Measurements from ENCODE around the gene CCDC33.

CCDC33 gene

GRCh38 chr15:74369084-74369745 is 133.1 kb downstream of the CCDC33 start:
- DNase-seq, result no peak

- no peak for DNase-seq
These were observed 133.6 kb downstream of the CCDC33 start for GRCh38 chr15:74369756-74370155.

- DNase-seq, result no peak
These were observed 134.3 kb downstream of the CCDC33 start for GRCh38 chr15:74370471-74370870.

- no peak for DNase-seq
These were observed 137.0 kb downstream of the CCDC33 start for GRCh38 chr15:74373056-74373650.

DNA sequence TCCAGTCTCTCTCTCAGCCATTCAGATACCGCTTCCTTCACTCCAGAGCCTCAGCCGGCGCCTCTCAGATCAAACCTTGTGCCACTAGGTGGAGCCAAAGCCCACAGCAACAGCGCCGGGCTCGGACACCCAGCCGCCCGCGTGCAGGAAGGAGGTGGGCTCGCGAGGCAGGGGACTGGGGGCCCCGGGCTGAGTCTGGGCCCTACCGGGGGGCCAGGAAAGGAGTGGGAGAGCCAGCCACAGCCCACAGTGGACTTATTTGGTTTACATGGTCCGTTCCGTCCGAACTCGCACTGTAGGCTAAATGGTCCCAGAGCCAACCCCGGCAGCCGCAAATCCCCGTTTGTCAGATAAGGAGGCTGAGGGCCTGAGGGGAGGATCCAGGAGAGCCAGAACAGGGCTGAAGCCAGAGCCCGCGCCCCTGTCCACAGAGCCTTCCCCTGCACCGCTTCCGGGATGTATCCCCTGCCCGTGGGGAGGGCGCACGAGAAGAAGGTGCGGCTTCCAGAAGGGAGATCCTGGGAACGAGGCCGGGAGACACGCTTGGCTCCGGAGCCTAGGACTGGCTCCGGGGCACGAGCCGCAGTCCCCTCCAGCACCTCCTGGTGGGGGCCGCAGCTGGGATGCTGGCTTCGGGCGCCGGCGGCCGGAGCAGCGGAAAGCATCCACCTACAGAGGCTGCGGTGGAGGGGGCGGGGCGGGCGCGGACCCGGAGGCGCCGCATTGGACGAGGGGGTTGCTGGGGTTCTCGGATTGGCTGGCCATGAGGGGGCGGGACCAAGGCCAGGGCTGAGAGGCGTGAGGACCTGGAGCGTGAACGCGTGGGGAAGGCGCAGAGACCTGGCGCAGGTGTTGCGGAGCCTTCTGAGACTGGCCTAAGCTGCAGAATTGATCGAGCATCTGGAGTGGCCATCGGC is 137.9 kb downstream of the CCDC33 start:
- DNase-seq, result peak; percentile 72

GRCh38 chr15:74374648-74375302 is 138.6 kb downstream of the CCDC33 start:
- no peak for DNase-seq

- peak; percentile 30 for DNase-seq
These were observed 139.2 kb downstream of the CCDC33 start for GRCh38 chr15:74375303-74375693.

GRCh38 chr15:74376226-74376625 is 140.1 kb downstream of the CCDC33 start:
- DNase-seq, result no peak

DNA sequence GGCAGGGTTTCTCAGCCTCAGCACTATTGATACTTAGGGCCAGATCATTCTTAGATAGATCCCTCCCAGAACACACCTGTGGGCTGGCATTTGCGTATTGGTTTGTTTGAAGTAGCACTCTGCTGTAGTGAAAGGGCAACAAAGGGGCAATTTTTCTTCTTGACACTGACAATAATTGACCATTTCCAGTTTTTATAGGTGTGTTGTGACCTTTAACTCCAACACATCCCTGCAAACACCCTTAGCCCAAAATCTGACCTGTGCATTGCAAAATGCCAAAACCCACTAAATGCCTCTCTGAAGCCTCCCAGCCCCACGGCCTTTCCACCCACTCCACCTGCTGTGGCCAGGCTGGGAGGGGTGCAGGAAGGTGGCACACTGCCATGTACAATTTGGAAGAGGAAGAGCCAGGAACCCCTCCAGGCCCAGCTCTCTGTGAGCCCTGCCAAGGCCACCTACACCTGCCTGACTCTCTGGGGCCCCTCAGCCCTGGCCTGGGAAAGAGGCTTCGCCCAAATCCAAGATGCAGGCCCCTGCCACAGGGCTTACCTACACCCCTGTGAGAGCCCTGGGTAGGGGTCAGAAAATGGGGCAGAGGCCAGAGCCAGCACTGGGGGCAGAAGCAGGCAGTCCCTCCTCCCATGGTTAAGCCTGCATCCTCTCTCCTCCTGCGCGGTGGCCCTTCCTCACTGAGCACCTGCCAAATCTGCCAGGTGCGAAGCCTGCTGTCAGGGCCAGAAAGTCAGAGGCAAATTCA is 140.9 kb downstream of the CCDC33 start:
- no peak for DNase-seq

DNA sequence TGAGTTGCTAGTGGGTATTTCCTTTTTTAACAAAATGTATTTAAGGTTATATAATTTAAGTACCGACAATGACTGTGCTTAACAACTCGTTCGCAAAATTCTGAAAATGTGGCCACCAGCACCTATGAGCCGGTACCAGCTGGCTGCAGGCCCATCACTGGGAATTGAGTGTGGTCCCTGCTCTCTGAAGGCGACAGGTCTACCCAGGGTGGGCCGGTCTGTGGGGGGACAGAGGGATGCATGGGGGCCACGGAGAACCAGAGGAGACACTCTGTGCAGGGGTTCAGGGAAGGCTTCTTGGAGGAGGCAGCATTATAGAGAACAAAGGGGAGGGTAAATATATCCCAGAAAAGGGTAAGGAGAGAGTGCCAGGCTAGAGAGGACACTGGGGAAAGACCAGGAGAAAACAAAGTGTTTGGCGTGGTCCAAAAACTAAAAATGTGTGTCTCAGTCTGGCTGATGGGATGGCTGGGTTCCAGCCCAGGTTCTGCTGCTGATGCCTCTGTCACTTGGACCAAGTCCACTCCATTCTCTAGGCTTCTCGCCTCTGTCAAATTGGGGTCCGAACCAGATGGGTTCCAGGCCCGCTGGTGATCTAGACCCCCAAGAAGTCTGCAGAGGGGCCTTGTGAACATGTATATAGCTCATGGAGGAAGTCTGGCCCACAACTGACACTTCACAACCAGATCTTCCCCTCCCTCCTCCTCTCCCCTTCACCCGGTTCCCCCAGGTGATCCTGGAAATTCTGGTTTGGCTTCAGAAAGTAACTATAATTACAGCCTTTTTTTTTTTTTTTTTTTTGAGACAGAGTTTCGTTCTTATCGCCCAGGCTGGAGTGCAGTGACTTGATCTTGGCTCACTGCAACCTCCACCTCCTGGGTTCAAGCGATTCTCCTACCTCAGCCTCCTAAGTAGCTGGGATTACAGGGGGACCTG is 142.0 kb downstream of the CCDC33 start:
- no peak for DNase-seq

DNA sequence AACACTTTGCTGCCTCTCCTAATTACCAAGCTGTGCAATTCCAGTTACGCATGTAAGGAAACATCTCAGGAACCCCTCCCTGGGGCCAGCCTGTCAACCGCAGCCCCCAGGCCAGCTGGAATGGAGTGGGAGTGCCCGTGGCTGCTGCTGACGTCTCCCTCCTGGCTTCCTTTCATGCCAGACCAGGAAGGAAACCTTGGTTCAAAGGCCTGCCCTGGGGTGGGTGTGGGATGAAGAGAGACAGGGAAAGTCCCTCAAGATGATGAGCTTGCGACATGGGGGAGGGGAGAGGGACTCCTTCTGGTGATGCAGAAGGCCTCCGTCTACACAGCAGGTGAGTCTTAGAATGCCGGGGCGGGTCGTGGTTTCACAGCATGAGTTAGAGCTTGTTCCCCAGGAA is 142.7 kb downstream of the CCDC33 start:
- DNase-seq, result no peak

- no peak for DNase-seq
These were observed 144.4 kb downstream of the CCDC33 start for GRCh38 chr15:74380361-74381189.

GRCh38 chr15:74381190-74381453 is 145.0 kb downstream of the CCDC33 start:
- no peak for DNase-seq

DNA sequence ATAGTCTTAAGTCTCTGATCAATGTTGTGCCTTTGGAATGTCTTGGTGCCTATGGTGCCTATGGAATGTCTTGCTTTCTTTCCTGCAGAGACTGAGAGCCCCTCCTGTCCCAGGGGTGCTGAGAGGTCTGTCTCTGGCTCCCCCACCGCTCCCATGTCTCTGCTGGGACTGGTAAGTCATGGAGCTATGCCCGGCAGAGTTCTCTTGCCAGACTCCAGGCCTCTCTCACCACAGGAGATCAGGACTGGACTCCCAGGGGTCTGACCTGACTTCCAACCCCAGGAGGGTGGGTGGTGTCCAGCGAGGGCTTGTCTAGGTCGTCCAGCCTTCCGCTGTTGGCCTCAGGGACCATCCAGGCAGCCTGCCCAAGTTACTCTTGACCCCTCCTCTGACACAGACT is 145.4 kb downstream of the CCDC33 start:
- no peak for DNase-seq

- no peak for DNase-seq
These were observed 146.1 kb downstream of the CCDC33 start for GRCh38 chr15:74382004-74382816.

DNA sequence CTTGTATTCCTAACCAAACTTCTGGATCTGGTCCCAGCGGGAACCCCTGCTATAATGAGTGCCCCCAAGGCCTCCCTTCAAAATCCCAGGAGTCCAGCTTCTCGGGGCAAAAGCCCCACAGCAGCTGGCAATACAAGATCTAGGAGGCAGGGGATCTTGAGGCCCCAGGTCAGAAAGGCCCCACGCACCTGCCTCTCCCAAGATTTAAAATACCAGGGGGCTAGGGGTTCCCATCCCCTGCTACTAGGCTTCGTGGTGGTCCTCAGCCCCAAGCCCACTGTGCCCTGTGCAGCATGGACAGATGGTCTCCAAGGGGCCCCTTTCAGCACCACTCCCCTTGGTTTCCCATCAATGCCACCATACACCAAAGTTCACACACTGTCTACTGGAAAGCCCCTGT is 147.2 kb downstream of the CCDC33 start:
- DNase-seq, result no peak

- no peak for DNase-seq
These were observed 147.8 kb downstream of the CCDC33 start for GRCh38 chr15:74383695-74384565.

- no peak for DNase-seq
These were observed 148.4 kb downstream of the CCDC33 start for GRCh38 chr15:74384566-74384880.

All from NCI-H524 treated with DMSO at 0.1 percent for 48 hours (cell line).